Stimulated activated CD8-positive, alpha-beta memory T cell treated with anti-CD3 and anti-CD28 coated beads, Interleukin-4, amount 100 ng/mL, for 4 hours (primary cell): Measurements from ENCODE around the gene GFM1.

Experiments used
- DNase-seq, 2 donors: peaks; one replicate each; pipeline ENCODE4 v3.0.0-alpha.2; 2020; ENCODE audit warnings: low read depth in 2 of 2, low spot score in 1 of 2

The GFM1 gene

GRCh38 chr3:158644345-158644908 is at the start of gene GFM1:
Gene GFM1, plus strand, starts transcription at chr3:158644527. Its CDS starts 108 bp downstream, at chr3:158644635.
- peak; percentile 71 to 76 for DNase-seq

- no peak for DNase-seq
Measured at GRCh38 chr3:158600787-158601186, 43.5 kb upstream of the GFM1 start.

GRCh38 chr3:158602227-158602626 is 42.1 kb upstream of the GFM1 start:
- no peak for DNase-seq

GRCh38 chr3:158617982-158618875 is 26.1 kb upstream of the GFM1 start:
- DNase-seq, result no peak

- DNase-seq, result no peak
Measured at GRCh38 chr3:158625881-158626280, 18.4 kb upstream of the GFM1 start.

- DNase-seq, result no peak
Measured at GRCh38 chr3:158631981-158632380, 12.3 kb upstream of the GFM1 start.

- DNase-seq, result no peak
Measured at GRCh38 chr3:158640646-158641045, 3.7 kb upstream of the GFM1 start.

- no peak for DNase-seq
Measured at GRCh38 chr3:158642005-158642404, 2.3 kb upstream of the GFM1 start.

- DNase-seq, result no peak
Measured at GRCh38 chr3:158642474-158643210, 1.7 kb upstream of the GFM1 start.

- DNase-seq, result no peak
Measured at GRCh38 chr3:158649791-158650190, 5.5 kb downstream of the GFM1 start.

GRCh38 chr3:158651192-158651591 is 6.9 kb downstream of the GFM1 start:
- no peak for DNase-seq

- DNase-seq, result no peak
Measured at GRCh38 chr3:158652463-158652862, 8.1 kb downstream of the GFM1 start.

GRCh38 chr3:158658889-158659288 is 14.6 kb downstream of the GFM1 start:
- DNase-seq, result no peak

GRCh38 chr3:158659454-158660237 is 15.3 kb downstream of the GFM1 start:
- DNase-seq, result no peak

- DNase-seq, result no peak
Measured at GRCh38 chr3:158660711-158661110, 16.4 kb downstream of the GFM1 start.

- DNase-seq, result no peak
Measured at GRCh38 chr3:158663246-158663645, 18.9 kb downstream of the GFM1 start.

- DNase-seq, result no peak
Measured at GRCh38 chr3:158663832-158664231, 19.5 kb downstream of the GFM1 start.

- DNase-seq, result no peak
Measured at GRCh38 chr3:158666416-158666815, 22.1 kb downstream of the GFM1 start.

GRCh38 chr3:158668506-158668905 is 24.2 kb downstream of the GFM1 start:
- no peak for DNase-seq

GRCh38 chr3:158671821-158672214 is 27.5 kb downstream of the GFM1 start:
- no peak for DNase-seq
